NCI-H146 treated with DMSO at 0.1 percent for 48 hours (cell line): ENCODE results near the gene ANGPTL8.

ENCODE experiments used
- DNase-seq: peaks from one replicate; lab custom pipeline; 2025; ENCODE audit not compliant: unreplicated experiment; lab: John Stamatoyannopoulos, UW

ANGPTL8 gene

GRCh38 chr19:11203194-11204075, 36.0 kb upstream of the ANGPTL8 start:
- no peak for DNase-seq

- DNase-seq = no peak
These were observed 35.3 kb upstream of the ANGPTL8 start for GRCh38 chr19:11204076-11204602.

- DNase-seq = no peak
These were observed 34.5 kb upstream of the ANGPTL8 start for GRCh38 chr19:11204943-11205349.

- DNase-seq = no peak
These were observed 33.4 kb upstream of the ANGPTL8 start for GRCh38 chr19:11205939-11206570.

- no peak for DNase-seq
These were observed 30.6 kb upstream of the ANGPTL8 start for GRCh38 chr19:11208561-11209471.

GRCh38 chr19:11209839-11210655, 29.4 kb upstream of the ANGPTL8 start:
- DNase-seq = no peak

GRCh38 chr19:11210656-11210928, 28.8 kb upstream of the ANGPTL8 start:
- no peak for DNase-seq

GRCh38 chr19:11214387-11214786, 25.0 kb upstream of the ANGPTL8 start:
- no peak for DNase-seq

GRCh38 chr19:11221082-11221598, 18.3 kb upstream of the ANGPTL8 start:
- DNase-seq = no peak

GRCh38 chr19:11223200-11223599, 16.2 kb upstream of the ANGPTL8 start:
- DNase-seq = no peak

GRCh38 chr19:11224429-11224828, 15.0 kb upstream of the ANGPTL8 start:
- no peak for DNase-seq

- DNase-seq = no peak
These were observed 14.2 kb upstream of the ANGPTL8 start for GRCh38 chr19:11225172-11225571.

- no peak for DNase-seq
These were observed 13.6 kb upstream of the ANGPTL8 start for GRCh38 chr19:11225815-11226214.

- DNase-seq = no peak
These were observed 12.7 kb upstream of the ANGPTL8 start for GRCh38 chr19:11226716-11227166.

GRCh38 chr19:11227195-11227886, 12.1 kb upstream of the ANGPTL8 start:
- DNase-seq = no peak

GRCh38 chr19:11230621-11231386, 8.6 kb upstream of the ANGPTL8 start:
- DNase-seq = no peak

GRCh38 chr19:11232555-11232954, 6.9 kb upstream of the ANGPTL8 start:
- no peak for DNase-seq

- no peak for DNase-seq
These were observed 6.3 kb upstream of the ANGPTL8 start for GRCh38 chr19:11233073-11233472.
